Measurements from ENCODE around the gene LXN. TPM values are rescaled to one million over a fixed set of nuclear protein-coding genes. Genes with fewer than 3 reads are reported as not detected.

Gene LXN, protein sequence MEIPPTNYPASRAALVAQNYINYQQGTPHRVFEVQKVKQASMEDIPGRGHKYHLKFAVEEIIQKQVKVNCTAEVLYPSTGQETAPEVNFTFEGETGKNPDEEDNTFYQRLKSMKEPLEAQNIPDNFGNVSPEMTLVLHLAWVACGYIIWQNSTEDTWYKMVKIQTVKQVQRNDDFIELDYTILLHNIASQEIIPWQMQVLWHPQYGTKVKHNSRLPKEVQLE
- total RNA-seq, result 10 to 100 TPM; 13.2 to 28.0 (median 15.2) TPM

DNA sequence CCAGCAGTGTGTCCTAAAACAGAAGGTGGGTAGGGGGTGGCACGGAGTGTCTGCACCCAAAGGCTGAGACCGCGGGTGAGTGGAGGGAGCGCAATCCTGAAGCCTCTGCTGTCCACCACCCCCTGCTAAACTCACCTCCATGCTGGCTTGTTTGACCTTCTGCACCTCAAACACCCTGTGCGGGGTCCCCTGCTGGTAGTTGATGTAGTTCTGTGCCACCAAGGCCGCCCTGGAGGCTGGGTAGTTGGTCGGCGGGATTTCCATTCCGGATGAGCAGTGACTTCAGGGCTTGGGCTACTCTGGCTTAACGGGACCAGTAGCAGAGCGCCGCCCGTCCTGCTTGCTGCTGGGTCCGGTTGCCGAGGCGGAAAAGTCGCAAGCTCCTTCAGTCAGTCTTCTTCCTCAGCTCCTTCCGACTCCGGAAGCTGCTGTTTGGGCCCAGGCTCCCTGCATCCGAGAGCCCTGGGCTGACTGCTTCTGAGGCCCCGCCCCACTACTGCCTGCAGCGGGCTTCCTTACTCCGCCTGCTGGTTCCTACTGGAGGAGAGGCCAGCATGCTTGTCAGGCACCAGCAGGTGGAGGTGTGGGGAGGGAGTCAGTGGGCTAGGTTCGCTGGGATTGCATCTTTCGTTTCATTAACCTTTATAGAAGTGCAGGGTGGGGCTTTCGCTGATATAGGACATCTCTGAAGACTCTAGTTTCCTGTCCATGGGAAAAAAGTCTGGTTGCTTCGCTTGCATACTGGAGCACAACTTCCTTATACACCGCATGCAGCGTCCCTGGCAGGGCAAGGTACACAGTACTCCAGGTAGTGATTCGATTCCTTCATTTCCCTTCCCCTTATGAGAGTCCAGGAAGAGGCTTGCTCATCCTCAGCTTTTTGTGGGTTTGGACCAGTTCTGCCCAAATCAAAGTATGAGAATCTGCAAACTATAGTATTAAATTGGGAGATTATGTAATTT, at the start of gene LXN:
TSS of gene LXN (minus strand) at position 434 of the 962 bp plus-strand sequence. CDS start at position 264, 170 bp downstream.
- TF ChIP-seq, protein P1, sequence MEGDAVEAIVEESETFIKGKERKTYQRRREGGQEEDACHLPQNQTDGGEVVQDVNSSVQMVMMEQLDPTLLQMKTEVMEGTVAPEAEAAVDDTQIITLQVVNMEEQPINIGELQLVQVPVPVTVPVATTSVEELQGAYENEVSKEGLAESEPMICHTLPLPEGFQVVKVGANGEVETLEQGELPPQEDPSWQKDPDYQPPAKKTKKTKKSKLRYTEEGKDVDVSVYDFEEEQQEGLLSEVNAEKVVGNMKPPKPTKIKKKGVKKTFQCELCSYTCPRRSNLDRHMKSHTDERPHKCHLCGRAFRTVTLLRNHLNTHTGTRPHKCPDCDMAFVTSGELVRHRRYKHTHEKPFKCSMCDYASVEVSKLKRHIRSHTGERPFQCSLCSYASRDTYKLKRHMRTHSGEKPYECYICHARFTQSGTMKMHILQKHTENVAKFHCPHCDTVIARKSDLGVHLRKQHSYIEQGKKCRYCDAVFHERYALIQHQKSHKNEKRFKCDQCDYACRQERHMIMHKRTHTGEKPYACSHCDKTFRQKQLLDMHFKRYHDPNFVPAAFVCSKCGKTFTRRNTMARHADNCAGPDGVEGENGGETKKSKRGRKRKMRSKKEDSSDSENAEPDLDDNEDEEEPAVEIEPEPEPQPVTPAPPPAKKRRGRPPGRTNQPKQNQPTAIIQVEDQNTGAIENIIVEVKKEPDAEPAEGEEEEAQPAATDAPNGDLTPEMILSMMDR (IDR thresholded peaks at IDR 0.05; ENCODE audit: low read depth), result no peak

DNA sequence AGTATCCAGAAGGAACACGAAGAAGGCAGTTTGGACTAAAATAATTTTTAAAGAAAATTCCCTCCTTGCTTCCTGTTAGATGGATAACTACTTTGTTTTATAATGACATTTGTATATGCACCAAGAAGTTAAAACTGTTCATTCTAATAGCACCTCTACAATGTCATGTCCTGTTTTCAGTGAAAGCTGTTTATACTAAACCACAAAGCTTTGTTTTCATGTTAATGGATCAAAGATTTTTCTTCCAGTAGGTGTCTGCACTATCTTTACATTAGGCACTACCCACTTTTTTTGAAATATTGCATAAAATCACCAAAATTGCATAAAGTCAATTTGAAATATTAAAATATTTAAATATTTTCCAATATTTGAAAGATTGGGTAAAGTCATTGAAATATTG, 49.7 kb upstream of the LXN start:
- TF ChIP-seq, protein P1 (IDR thresholded peaks at IDR 0.05; ENCODE audit: low read depth), result no peak

DNA sequence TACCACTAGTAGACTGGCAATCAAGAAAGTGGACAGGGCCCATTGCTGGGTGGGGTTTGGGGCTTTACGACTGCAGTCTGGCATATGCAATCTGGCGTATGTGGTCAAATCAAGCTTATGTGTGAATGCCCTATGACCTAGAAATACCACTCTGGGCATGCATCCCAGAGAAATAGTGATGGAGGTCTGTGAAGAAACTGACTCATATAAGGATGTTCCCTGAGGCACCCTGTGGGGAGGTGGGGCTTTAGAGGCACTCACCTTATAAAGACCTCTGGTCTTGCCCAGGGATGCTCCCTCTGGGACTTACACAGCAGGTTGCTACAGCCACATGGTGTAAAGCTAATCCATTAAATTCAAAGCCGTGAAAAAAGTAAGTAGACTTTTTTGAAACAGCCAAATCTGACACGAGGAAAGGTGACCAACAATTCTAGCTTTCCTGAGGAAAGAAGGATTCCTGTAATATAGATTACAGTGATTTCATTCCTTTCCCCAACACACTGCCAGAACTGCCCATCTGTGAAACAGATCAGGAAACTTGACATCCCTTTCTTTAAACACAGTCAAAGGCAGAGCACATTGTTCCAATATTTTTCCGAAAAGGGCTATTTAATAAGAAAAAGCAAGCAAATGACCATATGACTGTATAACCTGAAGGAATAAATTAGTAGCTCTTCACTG, 46.2 kb upstream of the LXN start:
- TF ChIP-seq, protein P1 (IDR thresholded peaks at IDR 0.05; ENCODE audit: low read depth), result no peak

DNA sequence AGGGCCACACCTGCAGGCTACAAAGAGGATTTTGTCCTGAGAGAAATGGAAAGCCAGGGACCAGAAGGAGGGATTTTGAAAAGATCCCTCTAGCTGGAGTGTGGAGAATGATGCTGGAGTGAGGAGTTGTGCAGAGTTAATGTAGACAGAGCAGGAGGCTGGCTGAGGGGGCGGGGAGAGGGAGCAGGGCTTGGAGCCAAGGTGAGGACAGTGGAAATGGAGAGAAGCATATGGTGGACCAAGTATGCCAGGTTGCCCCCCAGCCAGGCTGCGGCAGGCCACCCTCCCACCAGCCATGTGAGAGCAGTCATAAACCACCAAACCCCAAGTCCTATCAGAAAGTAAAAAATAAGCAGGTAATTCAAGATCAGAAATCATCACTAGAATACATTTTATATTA, 45.1 kb upstream of the LXN start:
- TF ChIP-seq, protein P1 (IDR thresholded peaks at IDR 0.05; ENCODE audit: low read depth), result no peak

DNA sequence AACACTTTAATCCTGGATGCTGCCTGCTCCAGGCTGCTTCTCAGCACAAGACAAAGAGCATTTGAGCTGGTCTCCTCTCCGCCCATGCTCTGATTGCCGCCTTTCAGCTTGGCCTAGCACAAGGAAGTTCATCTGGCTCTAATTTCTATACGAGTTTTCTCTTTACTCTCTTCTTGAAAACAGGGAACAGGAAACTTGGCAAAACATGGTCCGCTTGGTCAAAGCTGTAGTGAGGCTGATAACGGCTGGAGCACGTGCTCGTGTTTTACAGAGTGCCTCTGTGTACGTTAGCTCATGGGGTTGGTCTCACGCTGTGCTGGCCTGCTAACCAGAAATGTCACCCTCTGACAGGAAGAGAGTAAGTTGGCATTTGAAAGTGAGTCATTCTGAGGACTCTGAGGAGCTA, 40.6 kb upstream of the LXN start:
- TF ChIP-seq, protein P1 (IDR thresholded peaks at IDR 0.05; ENCODE audit: low read depth), result no peak

DNA sequence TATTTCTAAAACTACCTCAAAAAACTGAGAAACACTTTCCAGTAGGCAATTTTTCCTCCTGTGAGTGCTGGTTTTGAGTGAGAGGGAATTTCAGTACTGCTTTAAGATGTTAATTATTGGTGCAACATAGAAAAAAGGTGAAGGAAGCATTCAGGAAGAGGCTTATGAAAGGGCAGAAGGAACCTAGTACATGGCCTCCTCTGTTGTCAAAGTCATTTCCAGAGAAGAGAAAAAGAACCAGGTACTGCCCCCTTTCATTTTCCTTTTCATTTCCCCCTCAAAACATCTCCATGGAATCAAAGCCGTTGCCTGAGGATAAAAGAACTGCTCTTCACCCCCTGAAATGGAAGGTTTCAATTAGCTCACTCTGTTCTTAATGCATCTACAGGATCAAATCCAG, 40.0 kb upstream of the LXN start:
- TF ChIP-seq, protein P1 (IDR thresholded peaks at IDR 0.05; ENCODE audit: low read depth), result no peak

DNA sequence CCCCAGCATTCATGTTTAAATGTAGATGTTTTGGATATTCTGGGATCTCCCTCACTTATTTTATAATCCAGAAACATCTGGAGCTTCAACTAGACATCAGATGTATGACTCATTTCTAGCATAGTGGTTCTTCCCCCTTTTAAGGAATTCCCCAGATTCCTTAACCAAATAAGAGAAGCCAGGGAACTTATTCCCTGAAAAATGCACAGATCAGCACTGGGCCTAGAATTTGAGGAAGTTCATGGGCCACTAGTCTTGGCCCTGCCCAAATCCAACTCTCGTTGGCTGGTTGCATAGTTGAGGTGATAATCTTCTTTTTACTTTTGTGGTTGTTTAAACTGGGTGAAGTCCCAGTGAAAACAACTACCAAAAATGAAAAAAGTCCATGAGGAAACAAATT, 39.4 kb upstream of the LXN start:
- TF ChIP-seq, protein P1 (IDR thresholded peaks at IDR 0.05; ENCODE audit: low read depth), result no peak

All from subcutaneous adipose tissue (tissue), 4 donors.